HG03439 (cell line): ENCODE measurements around the gene HORMAD2.

Experiments used
- ATAC-seq: cut with Tn5 transposase; IDR thresholded peaks from one replicate; pipeline ENCODE4 v1.9.1; 2021; ENCODE audit warnings: mild to moderate bottlenecking, moderate library complexity; ENCODE audit not compliant: unreplicated experiment

HORMAD2 gene

GRCh38 chr22:30224161-30224857 lies 144.0 kb downstream of the HORMAD2 start:
- no peak for ATAC-seq

- no peak for ATAC-seq
These were observed 145.1 kb downstream of the HORMAD2 start for GRCh38 chr22:30225220-30225927.

GRCh38 chr22:30226192-30226832 lies 146.0 kb downstream of the HORMAD2 start:
- no peak for ATAC-seq
